ENCODE results near the gene CARD16. TPM values are rescaled to one million over a fixed set of nuclear protein-coding genes. Genes with fewer than 3 reads are reported as not detected.
"Not testable (repeated sequence)": the region's sequence is repeated elsewhere in the genome, so short reads cannot be mapped to it uniquely, and the experiment has no call there.

Gene CARD16
- total and polyA plus RNA-seq, 2 donors, result 16.2 to 19.7 TPM

- H3K4me3 ChIP-seq (ENCODE audit: low read depth, low read length); DNase-seq (ENCODE audit: extremely low spot score); H3K4me1 ChIP-seq (ENCODE audit: insufficient read depth); H3K36me3 ChIP-seq (ENCODE audit: insufficient read depth); H3K27ac ChIP-seq (ENCODE audit: low read depth): not testable (repeated sequence)
- WGBS, result 84% methylated on average over 2 of the region's 2 CpGs
Measured at GRCh38 chr11:105069749-105070148, 24.6 kb upstream of the CARD16 start.

- H3K4me3 ChIP-seq (ENCODE audit: low read depth, low read length); H3K4me1 ChIP-seq (ENCODE audit: insufficient read depth); H3K36me3 ChIP-seq (ENCODE audit: insufficient read depth); DNase-seq (ENCODE audit: extremely low spot score); H3K27ac ChIP-seq (ENCODE audit: low read depth): not testable (repeated sequence)
- WGBS, result 55% methylated on average over 9 of the region's 9 CpGs
Measured at GRCh38 chr11:105063245-105063941, 18.3 kb upstream of the CARD16 start.

- WGBS, result 64% methylated on average over 4 of the region's 4 CpGs
- no peaks in the 10 kb centered on the region for H3K4me1 ChIP-seq (ENCODE audit: insufficient read depth)
- DNase-seq (ENCODE audit: extremely low spot score), result no peak
- no peaks in the 10 kb centered on the region for H3K36me3 ChIP-seq (ENCODE audit: insufficient read depth)
- no peak overlapping the region for H3K27ac ChIP-seq (ENCODE audit: low read depth)
- no peak overlapping the region for H3K4me3 ChIP-seq (ENCODE audit: low read depth, low read length)
Measured at GRCh38 chr11:105057432-105057831, 12.3 kb upstream of the CARD16 start.

GRCh38 chr11:105056446-105056845 is 11.3 kb upstream of the CARD16 start:
- no peaks in the 10 kb centered on the region for H3K4me1 ChIP-seq (ENCODE audit: insufficient read depth)
- DNase-seq (ENCODE audit: extremely low spot score), result no peak
- 91% methylated on average over 1 of the region's 1 CpG for WGBS

GRCh38 chr11:105054723-105055493 is 9.8 kb upstream of the CARD16 start:
- Histone ChIP-seq H3K4me1 (ENCODE audit: insufficient read depth) (no peaks in the 10 kb centered on the region), H3K36me3 (ENCODE audit: insufficient read depth) (no peaks in the 10 kb centered on the region), H3K4me3 (ENCODE audit: low read depth, low read length) (no peak overlapping the region), H3K27ac (ENCODE audit: low read depth) (no peak overlapping the region)
- DNase-seq (ENCODE audit: extremely low spot score), result no peak
- WGBS, result 67% methylated on average over 2 of the region's 2 CpGs

More at GRCh38 chr11:105056446-105056845, 11.3 kb upstream of the CARD16 start:
- H3K4me3 ChIP-seq (ENCODE audit: low read depth, low read length), result no peak overlapping the region
- H3K36me3 ChIP-seq (ENCODE audit: insufficient read depth), result no peaks in the 10 kb centered on the region
- no peak overlapping the region for H3K27ac ChIP-seq (ENCODE audit: low read depth)

- no peak overlapping the region for H3K4me3 ChIP-seq (ENCODE audit: low read depth, low read length)
- H3K4me1 ChIP-seq (ENCODE audit: insufficient read depth), result no peaks in the 10 kb centered on the region
- no peaks in the 10 kb centered on the region for H3K36me3 ChIP-seq (ENCODE audit: insufficient read depth)
- 62% methylated on average over 3 of the region's 3 CpGs for WGBS
- DNase-seq (ENCODE audit: extremely low spot score), result no peak
- H3K27ac ChIP-seq (ENCODE audit: low read depth), result no peak overlapping the region
Measured at GRCh38 chr11:105052487-105052886, 7.4 kb upstream of the CARD16 start.

- Histone ChIP-seq H3K36me3 (ENCODE audit: insufficient read depth) (no peaks in the 10 kb centered on the region), H3K4me3 (ENCODE audit: low read depth, low read length) (no peak overlapping the region), H3K4me1 (ENCODE audit: insufficient read depth) (no peaks in the 10 kb centered on the region), H3K27ac (ENCODE audit: low read depth) (no peak overlapping the region)
- DNase-seq (ENCODE audit: extremely low spot score), result no peak
- WGBS, result 87% methylated on average over 2 of the region's 2 CpGs
Measured at GRCh38 chr11:105051559-105051958, 6.4 kb upstream of the CARD16 start.

- WGBS, result 79% methylated on average over 1 of the region's 1 CpG
- Histone ChIP-seq H3K4me3 (ENCODE audit: low read depth, low read length) (no peak overlapping the region), H3K27ac (ENCODE audit: low read depth) (no peak overlapping the region), H3K4me1 (ENCODE audit: insufficient read depth) (peaks cover 2% of the 10 kb centered on the region), H3K36me3 (ENCODE audit: insufficient read depth) (no peaks in the 10 kb centered on the region)
- DNase-seq (ENCODE audit: extremely low spot score), result no peak
Measured at GRCh38 chr11:105049481-105049880, 4.3 kb upstream of the CARD16 start.

- no peak overlapping the region for H3K4me3 ChIP-seq (ENCODE audit: low read depth, low read length)
- no peaks in the 10 kb centered on the region for H3K36me3 ChIP-seq (ENCODE audit: insufficient read depth)
- H3K4me1 ChIP-seq (ENCODE audit: insufficient read depth), result peaks cover 2% of the 10 kb centered on the region
- no peak for DNase-seq (ENCODE audit: extremely low spot score)
- no peak overlapping the region for H3K27ac ChIP-seq (ENCODE audit: low read depth)
- 25% methylated on average over 8 of the region's 8 CpGs for WGBS
Measured at GRCh38 chr11:105046898-105047579, 1.9 kb upstream of the CARD16 start.

- no peaks in the 10 kb centered on the region for H3K36me3 ChIP-seq (ENCODE audit: insufficient read depth)
- DNase-seq (ENCODE audit: extremely low spot score), result no peak
- no peak overlapping the region for H3K4me3 ChIP-seq (ENCODE audit: low read depth, low read length)
- H3K4me1 ChIP-seq (ENCODE audit: insufficient read depth), result peaks cover 2% of the 10 kb centered on the region
- 75% methylated on average over 5 of the region's 5 CpGs for WGBS
- no peak overlapping the region for H3K27ac ChIP-seq (ENCODE audit: low read depth)
Measured at GRCh38 chr11:105045676-105046296, 651 bp upstream of the CARD16 start.

- Histone ChIP-seq H3K36me3 (ENCODE audit: insufficient read depth) (no peaks in the 10 kb centered on the region), H3K27ac (ENCODE audit: low read depth) (no peak overlapping the region), H3K4me1 (ENCODE audit: insufficient read depth) (peaks cover 2% of the 10 kb centered on the region), H3K4me3 (ENCODE audit: low read depth, low read length) (no peak overlapping the region)
- DNase-seq (ENCODE audit: extremely low spot score), result no peak
- WGBS, result 76% methylated on average over 3 of the region's 3 CpGs
Measured at GRCh38 chr11:105042178-105042577, 3.0 kb downstream of the CARD16 start.

GRCh38 chr11:105040703-105041102 is 4.4 kb downstream of the CARD16 start:
- no peak overlapping the region for H3K27ac ChIP-seq (ENCODE audit: low read depth)
- no peaks in the 10 kb centered on the region for H3K36me3 ChIP-seq (ENCODE audit: insufficient read depth)
- H3K4me3 ChIP-seq (ENCODE audit: low read depth, low read length), result no peak overlapping the region
- 89% methylated on average over 2 of the region's 2 CpGs for WGBS
- H3K4me1 ChIP-seq (ENCODE audit: insufficient read depth), result peaks cover 2% of the 10 kb centered on the region
- DNase-seq (ENCODE audit: extremely low spot score), result no peak

GRCh38 chr11:105034813-105035620 is 10.1 kb downstream of the CARD16 start, which contains the start of gene CASP1:
Gene CASP1, minus strand, starts transcription at chr11:105035144. Its CDS starts 31 bp downstream, at chr11:105035113.
- DNase-seq (ENCODE audit: extremely low spot score), result no peak
- Histone ChIP-seq H3K27ac (ENCODE audit: low read depth) (peak within 1 kb of the TSS; percentile 80), H3K36me3 (ENCODE audit: insufficient read depth) (no peaks in the 10 kb centered on the region), H3K4me1 (ENCODE audit: insufficient read depth) (peaks cover 3% of the 10 kb centered on the region), H3K4me3 (ENCODE audit: low read depth, low read length) (peak within 1 kb of the TSS; percentile 44)
- WGBS, result 33% methylated on average over 3 of the region's 3 CpGs

Measured in urinary bladder (tissue), 4 donors.